ENCODE data around the gene MYRF.

MYRF gene

GRCh38 chr11:61782841-61783240 is 30.4 kb downstream of the MYRF start:
- in situ Hi-C loops (cut with HindIII; ENCODE audit: low sequenced_read_pairs) = no loop called here
- DNase-seq (ENCODE audit: low read depth, low spot score) = no peak
- H3K4me3 ChIP-seq (ENCODE audit: low read depth, low read length) = no peak overlapping the region
- TF ChIP-seq CTCF (IDR thresholded peaks at IDR 0.05; ENCODE audit: low read depth, low read length) = no peak

GRCh38 chr11:61783717-61784505 is 31.5 kb downstream of the MYRF start:
- in situ Hi-C loops (cut with HindIII; ENCODE audit: low sequenced_read_pairs) = no loop called here
- no peak overlapping the region for H3K4me3 ChIP-seq (ENCODE audit: low read depth, low read length)
- DNase-seq (ENCODE audit: low read depth, low spot score) = peak; percentile 84
- no peak for TF ChIP-seq CTCF (IDR thresholded peaks at IDR 0.05; ENCODE audit: low read depth, low read length)

GRCh38 chr11:61784506-61784805 is 32.0 kb downstream of the MYRF start:
- in situ Hi-C loops (cut with HindIII; ENCODE audit: low sequenced_read_pairs) = no loop called here
- no peak for DNase-seq (ENCODE audit: low read depth, low spot score)
- no peak overlapping the region for H3K4me3 ChIP-seq (ENCODE audit: low read depth, low read length)
- no peak for TF ChIP-seq CTCF (IDR thresholded peaks at IDR 0.05; ENCODE audit: low read depth, low read length)

- no peak overlapping the region for H3K4me3 ChIP-seq (ENCODE audit: low read depth, low read length)
- in situ Hi-C loops (cut with HindIII; ENCODE audit: low sequenced_read_pairs) = no loop called here
- DNase-seq (ENCODE audit: low read depth, low spot score) = no peak
- TF ChIP-seq CTCF (IDR thresholded peaks at IDR 0.05; ENCODE audit: low read depth, low read length) = no peak
Measured at GRCh38 chr11:61785837-61786402, 33.5 kb downstream of the MYRF start.

- no peak overlapping the region for H3K4me3 ChIP-seq (ENCODE audit: low read depth, low read length)
- in situ Hi-C loops (cut with HindIII; ENCODE audit: low sequenced_read_pairs) = no loop called here
- peak; percentile 70 for TF ChIP-seq CTCF (IDR thresholded peaks at IDR 0.05; ENCODE audit: low read depth, low read length)
- DNase-seq (ENCODE audit: low read depth, low spot score) = peak; percentile 65
Measured at GRCh38 chr11:61787928-61788491, 35.6 kb downstream of the MYRF start.

- H3K4me3 ChIP-seq (ENCODE audit: low read depth, low read length) = peak overlapping the region; percentile 69
- in situ Hi-C loops (cut with HindIII; ENCODE audit: low sequenced_read_pairs) = no loop called here
- DNase-seq (ENCODE audit: low read depth, low spot score) = peak; percentile 93
- no peak for TF ChIP-seq CTCF (IDR thresholded peaks at IDR 0.05; ENCODE audit: low read depth, low read length)
Measured at GRCh38 chr11:61791737-61792309, 39.4 kb downstream of the MYRF start.

Data from astrocyte of the spinal cord (primary cell).